ENCODE results near the gene PLD2. TPM values are rescaled to one million over a fixed set of nuclear protein-coding genes. Genes with fewer than 3 reads are reported as not detected.

Gene PLD2
- total RNA-seq, 1 experiment from 2014 or later, result 13.0 TPM

GRCh38 chr17:4785311-4786105 lies 21.4 kb upstream of the PLD2 start:
- CTCF ChIA-PET, result no interaction called here
- H3K4me3 Mint-ChIP-seq (ENCODE audit: low read depth, unreplicated experiment), result no peak overlapping the region
- intact Hi-C loops (cut with micrococcal nuclease; ENCODE audit: unreplicated experiment), result loop anchor here (5.0 kb wide), 1 partner anchor 117 kb away; the partner anchor contains the start of gene CHRNE

DNA sequence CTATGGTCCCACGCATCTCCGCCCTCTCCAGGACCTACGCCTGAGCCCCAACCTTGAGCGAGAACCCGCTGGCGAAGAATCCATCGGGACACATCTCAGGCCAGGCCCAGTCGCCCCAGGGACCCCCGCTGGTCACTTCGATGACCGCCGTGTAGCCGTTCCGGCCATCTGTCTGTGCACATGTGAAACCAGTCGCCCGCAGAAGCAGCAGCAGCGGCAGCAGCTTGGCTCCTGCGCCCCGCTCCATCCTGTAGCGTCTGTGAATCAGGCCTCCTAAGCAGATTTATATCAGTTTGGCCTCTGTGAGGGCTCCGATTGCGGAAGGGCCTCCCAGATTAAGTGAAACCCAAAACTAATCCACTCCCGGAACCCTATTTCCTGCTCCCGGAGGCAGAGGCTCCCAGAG lies 20.8 kb upstream of the PLD2 start, which contains the start of gene VMO1:
Gene VMO1, minus strand, starts transcription at position 259 of the 406 bp plus-strand sequence. Its CDS starts 12 bp downstream, at position 247.
- BruUV-seq (replicated peaks), result no TSS peak
- Mint-ChIP-seq H3K27ac (ENCODE audit: unreplicated experiment) (no peak within 1 kb of the TSS), H3K36me3 (ENCODE audit: insufficient read depth, unreplicated experiment) (peaks cover 30% of the 10 kb centered on the region), H3K9me3 (ENCODE audit: low read depth, unreplicated experiment) (no peaks in the 10 kb centered on the region), H3K4me3 (ENCODE audit: low read depth, unreplicated experiment) (peak within 1 kb of the TSS; percentile 87), H3K4me1 (ENCODE audit: low read depth, unreplicated experiment) (peaks cover 16% of the 10 kb centered on the region), H3K27me3 (ENCODE audit: unreplicated experiment) (no peaks in the 10 kb centered on the region)
- intact Hi-C loops (cut with micrococcal nuclease; ENCODE audit: unreplicated experiment), result loop anchor here (5.0 kb wide), 1 partner anchor 116 kb away; the partner anchor contains the start of gene CHRNE
- TF ChIP-seq CTCF (IDR thresholded peaks at IDR 0.05; ENCODE audit: unreplicated experiment), result no peak
- no peak for DNase-seq
- CTCF ChIA-PET, result no interaction called here

More at GRCh38 chr17:4785311-4786105, 21.4 kb upstream of the PLD2 start:
- H3K4me1 Mint-ChIP-seq (ENCODE audit: low read depth, unreplicated experiment), result peaks cover 16% of the 10 kb centered on the region
- no peak overlapping the region for H3K27ac Mint-ChIP-seq (ENCODE audit: unreplicated experiment)
- DNase-seq, result no peak
- no TSS peak for BruUV-seq (replicated peaks)
- H3K27me3 Mint-ChIP-seq (ENCODE audit: unreplicated experiment), result no peaks in the 10 kb centered on the region
- H3K36me3 Mint-ChIP-seq (ENCODE audit: insufficient read depth, unreplicated experiment), result peaks cover 27% of the 10 kb centered on the region
- no peak for TF ChIP-seq CTCF (IDR thresholded peaks at IDR 0.05; ENCODE audit: unreplicated experiment)
- no peaks in the 10 kb centered on the region for H3K9me3 Mint-ChIP-seq (ENCODE audit: low read depth, unreplicated experiment)

DNA sequence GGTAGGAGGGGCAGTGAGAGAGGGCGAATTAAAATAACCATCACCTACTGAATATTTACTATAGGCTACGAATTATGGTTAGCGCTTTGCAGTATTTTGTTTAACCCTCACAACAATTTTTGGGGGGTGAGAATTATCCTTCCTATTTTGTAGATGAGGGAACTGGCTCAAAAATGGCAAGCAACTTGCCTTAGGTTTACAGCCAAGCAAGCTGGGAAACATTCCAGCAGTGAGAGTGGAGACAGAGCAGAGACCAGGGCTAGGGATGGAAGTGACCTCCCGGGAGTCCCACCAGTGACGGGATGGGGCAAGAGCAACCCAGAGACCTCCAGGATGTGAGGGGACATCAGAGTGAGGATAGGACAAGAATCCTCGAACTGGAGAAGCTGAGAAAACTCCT lies 20.4 kb upstream of the PLD2 start:
- Mint-ChIP-seq H3K36me3 (ENCODE audit: insufficient read depth, unreplicated experiment) (peaks cover 30% of the 10 kb centered on the region), H3K27me3 (ENCODE audit: unreplicated experiment) (no peaks in the 10 kb centered on the region), H3K4me3 (ENCODE audit: low read depth, unreplicated experiment) (no peak overlapping the region), H3K4me1 (ENCODE audit: low read depth, unreplicated experiment) (peaks cover 16% of the 10 kb centered on the region), H3K27ac (ENCODE audit: unreplicated experiment) (no peak overlapping the region), H3K9me3 (ENCODE audit: low read depth, unreplicated experiment) (no peaks in the 10 kb centered on the region)
- CTCF ChIA-PET, result no interaction called here
- intact Hi-C loops (cut with micrococcal nuclease; ENCODE audit: unreplicated experiment), result loop anchor here (5.0 kb wide), 1 partner anchor 116 kb away; the partner anchor contains the start of gene CHRNE
- TF ChIP-seq CTCF (IDR thresholded peaks at IDR 0.05; ENCODE audit: unreplicated experiment), result no peak
- no TSS peak for BruUV-seq (replicated peaks)
- no peak for DNase-seq

DNA sequence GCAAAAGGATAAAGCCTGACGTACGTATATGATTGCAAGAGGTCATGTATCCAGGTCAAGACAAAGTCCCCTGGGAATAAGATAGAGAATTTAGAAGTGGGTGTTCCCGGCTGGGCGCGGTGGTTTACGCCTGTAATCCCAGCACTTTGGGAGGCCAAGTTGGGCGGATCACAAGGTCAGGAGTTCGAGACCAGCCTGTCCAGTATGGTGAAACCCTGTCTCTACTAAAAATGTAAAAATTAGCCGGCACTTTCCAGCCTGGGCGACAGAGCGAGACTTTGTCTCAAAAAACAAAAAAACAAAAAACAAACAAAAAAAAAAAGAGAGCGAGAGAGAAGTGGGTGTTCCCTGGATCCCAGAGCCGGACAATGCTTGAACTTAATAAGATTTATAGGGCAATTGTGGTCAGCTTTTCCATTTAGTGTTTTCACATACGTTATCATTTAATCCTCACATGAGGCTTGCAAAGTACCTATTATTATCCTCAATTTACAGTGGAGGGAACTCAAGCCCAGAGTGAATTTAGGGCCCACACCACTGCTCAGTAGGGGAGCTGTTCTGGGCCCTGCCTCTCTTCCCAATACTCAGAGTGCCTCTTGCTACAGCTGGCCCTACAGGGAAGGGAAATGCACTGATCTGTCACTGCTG lies 18.7 kb upstream of the PLD2 start:
- Mint-ChIP-seq H3K36me3 (ENCODE audit: insufficient read depth, unreplicated experiment) (peaks cover 30% of the 10 kb centered on the region), H3K27me3 (ENCODE audit: unreplicated experiment) (no peaks in the 10 kb centered on the region), H3K9me3 (ENCODE audit: low read depth, unreplicated experiment) (no peaks in the 10 kb centered on the region), H3K4me3 (ENCODE audit: low read depth, unreplicated experiment) (peak overlapping the region; percentile 87), H3K4me1 (ENCODE audit: low read depth, unreplicated experiment) (peaks cover 16% of the 10 kb centered on the region), H3K27ac (ENCODE audit: unreplicated experiment) (peak overlapping the region; percentile 73)
- TF ChIP-seq CTCF (IDR thresholded peaks at IDR 0.05; ENCODE audit: unreplicated experiment), result no peak
- intact Hi-C loops (cut with micrococcal nuclease; ENCODE audit: unreplicated experiment), result loop anchor here (5.0 kb wide), 1 partner anchor 114 kb away; the partner anchor contains the start of gene CHRNE
- no peak for DNase-seq
- CTCF ChIA-PET, result interaction anchor here (1.0 kb wide), 2 partner anchors 103 to 121 kb away, joined by 3 to 4 read pairs; no protein-coding TSS in a partner anchor
- BruUV-seq (replicated peaks), result no TSS peak

Measured in Calu3 (cell line).